IMR-90 (cell line): Measurements from ENCODE around the gene ZNF169.

Experiments used
- BHLHE40 ChIP-seq: fragments of 150-350 bp; IDR thresholded peaks from 2 replicates; pipeline ENCODE4 v1.6.1; 2016; ENCODE audit warnings: mild to moderate bottlenecking, low read depth, low read length
- MXI1 ChIP-seq: IDR thresholded peaks from 2 replicates; pipeline ENCODE4 v1.6.1; 2012; ENCODE audit warnings: low read depth, mild to moderate bottlenecking, low read length, moderate library complexity, borderline replicate concordance
- NFE2L2 ChIP-seq: fragments of 150-350 bp; IDR thresholded peaks from 2 replicates; pipeline ENCODE4 v1.6.1; 2016; ENCODE audit warnings: low read depth, mild to moderate bottlenecking, low read length
- POLR2A ChIP-seq: IDR thresholded peaks from 2 replicates; pipeline ENCODE4 v1.6.1; 2012; ENCODE audit warnings: mild to moderate bottlenecking, low read depth, low read length
- RCOR1 ChIP-seq: IDR thresholded peaks from 2 replicates; pipeline ENCODE4 v1.6.1; 2012; ENCODE audit warnings: mild to moderate bottlenecking, low read length, improper control_type of control experiment; ENCODE audit not compliant: insufficient replicate concordance
- RFX5 ChIP-seq: IDR thresholded peaks from 2 replicates; pipeline ENCODE4 v1.8.0; 2012; ENCODE audit warnings: low read depth, mild to moderate bottlenecking, low read length, moderate library complexity
- SMC3 ChIP-seq: fragments of 150-350 bp; IDR thresholded peaks from 2 replicates; pipeline ENCODE4 v1.6.1; 2016; ENCODE audit warnings: low read depth, mild to moderate bottlenecking, antibody characterized with exemption, low read length, moderate library complexity
- TF ChIP-seq, protein P1 (sequence below): conservative IDR thresholded peaks from 2 replicates; pipeline ENCODE4 v1.5.1; 2012; ENCODE audit warnings: mild to moderate bottlenecking, low read depth, low read length, improper control_type of control experiment
- TF ChIP-seq, protein P2 (sequence below): fragments of 150-350 bp; IDR thresholded peaks from 2 replicates; pipeline ENCODE4 v1.6.1; 2017; ENCODE audit warnings: mild to moderate bottlenecking, antibody characterized with exemption, low read length, low read depth
- TF ChIP-seq, protein P3 (sequence below): fragments of 150-350 bp; IDR thresholded peaks from 2 replicates; pipeline ENCODE4 v1.6.1; 2016; ENCODE audit warnings: low read depth, mild to moderate bottlenecking, low read length, moderate library complexity, borderline replicate concordance

DNA sequence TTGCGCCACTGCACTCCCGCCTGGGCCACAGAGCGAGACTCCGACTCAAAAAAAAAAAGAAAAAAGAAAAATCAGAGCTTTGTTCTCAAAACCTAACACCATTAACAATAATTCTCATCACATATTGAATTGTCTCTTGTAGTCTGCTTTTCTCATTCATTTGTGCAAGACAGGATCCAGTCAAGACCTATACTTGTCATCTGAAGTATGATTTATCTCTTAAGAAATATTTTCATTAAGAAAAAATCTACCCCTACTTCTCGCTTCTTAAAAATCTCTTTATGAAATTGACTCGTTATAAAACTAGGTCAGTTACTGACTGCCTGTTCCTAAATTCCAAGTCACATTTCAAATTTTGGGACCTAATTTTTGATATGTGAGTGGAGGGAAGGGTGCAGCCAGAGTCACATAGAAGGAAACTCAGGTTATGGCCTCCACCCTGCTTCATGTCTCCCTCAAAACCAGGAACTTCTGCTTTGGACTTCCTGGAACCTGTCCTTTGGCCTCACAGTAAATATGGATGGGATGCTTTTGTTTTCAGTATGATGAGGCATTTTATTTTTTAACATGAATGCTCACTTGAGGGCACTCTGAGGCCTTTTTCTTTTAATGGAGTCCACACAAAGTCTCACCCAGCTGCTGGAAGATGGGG is 18.9 kb downstream of the ZNF169 start:
- TF ChIP-seq, protein P1, sequence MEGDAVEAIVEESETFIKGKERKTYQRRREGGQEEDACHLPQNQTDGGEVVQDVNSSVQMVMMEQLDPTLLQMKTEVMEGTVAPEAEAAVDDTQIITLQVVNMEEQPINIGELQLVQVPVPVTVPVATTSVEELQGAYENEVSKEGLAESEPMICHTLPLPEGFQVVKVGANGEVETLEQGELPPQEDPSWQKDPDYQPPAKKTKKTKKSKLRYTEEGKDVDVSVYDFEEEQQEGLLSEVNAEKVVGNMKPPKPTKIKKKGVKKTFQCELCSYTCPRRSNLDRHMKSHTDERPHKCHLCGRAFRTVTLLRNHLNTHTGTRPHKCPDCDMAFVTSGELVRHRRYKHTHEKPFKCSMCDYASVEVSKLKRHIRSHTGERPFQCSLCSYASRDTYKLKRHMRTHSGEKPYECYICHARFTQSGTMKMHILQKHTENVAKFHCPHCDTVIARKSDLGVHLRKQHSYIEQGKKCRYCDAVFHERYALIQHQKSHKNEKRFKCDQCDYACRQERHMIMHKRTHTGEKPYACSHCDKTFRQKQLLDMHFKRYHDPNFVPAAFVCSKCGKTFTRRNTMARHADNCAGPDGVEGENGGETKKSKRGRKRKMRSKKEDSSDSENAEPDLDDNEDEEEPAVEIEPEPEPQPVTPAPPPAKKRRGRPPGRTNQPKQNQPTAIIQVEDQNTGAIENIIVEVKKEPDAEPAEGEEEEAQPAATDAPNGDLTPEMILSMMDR, result no peak
- TF ChIP-seq BHLHE40, result no peak
- no peak for TF ChIP-seq POLR2A
- TF ChIP-seq MXI1, result no peak
- no peak for TF ChIP-seq RFX5
- TF ChIP-seq, protein P2, sequence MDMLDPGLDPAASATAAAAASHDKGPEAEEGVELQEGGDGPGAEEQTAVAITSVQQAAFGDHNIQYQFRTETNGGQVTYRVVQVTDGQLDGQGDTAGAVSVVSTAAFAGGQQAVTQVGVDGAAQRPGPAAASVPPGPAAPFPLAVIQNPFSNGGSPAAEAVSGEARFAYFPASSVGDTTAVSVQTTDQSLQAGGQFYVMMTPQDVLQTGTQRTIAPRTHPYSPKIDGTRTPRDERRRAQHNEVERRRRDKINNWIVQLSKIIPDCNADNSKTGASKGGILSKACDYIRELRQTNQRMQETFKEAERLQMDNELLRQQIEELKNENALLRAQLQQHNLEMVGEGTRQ, result no peak
- TF ChIP-seq, protein P3, sequence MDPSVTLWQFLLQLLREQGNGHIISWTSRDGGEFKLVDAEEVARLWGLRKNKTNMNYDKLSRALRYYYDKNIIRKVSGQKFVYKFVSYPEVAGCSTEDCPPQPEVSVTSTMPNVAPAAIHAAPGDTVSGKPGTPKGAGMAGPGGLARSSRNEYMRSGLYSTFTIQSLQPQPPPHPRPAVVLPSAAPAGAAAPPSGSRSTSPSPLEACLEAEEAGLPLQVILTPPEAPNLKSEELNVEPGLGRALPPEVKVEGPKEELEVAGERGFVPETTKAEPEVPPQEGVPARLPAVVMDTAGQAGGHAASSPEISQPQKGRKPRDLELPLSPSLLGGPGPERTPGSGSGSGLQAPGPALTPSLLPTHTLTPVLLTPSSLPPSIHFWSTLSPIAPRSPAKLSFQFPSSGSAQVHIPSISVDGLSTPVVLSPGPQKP, result no peak
- no peak for TF ChIP-seq SMC3
- TF ChIP-seq RCOR1, result no peak
- TF ChIP-seq NFE2L2, result no peak
